GM19035 (cell line): Measurements from ENCODE around the gene TWNK.
A peak's percentile ranks its signal among the peaks of the same experiment; 100 is the strongest.
"Not testable (repeated sequence)": the region's sequence is repeated elsewhere in the genome, so short reads cannot be mapped to it uniquely, and the experiment has no call there.

Experiments
- ATAC-seq: cut with Tn5 transposase; IDR thresholded peaks from one replicate; pipeline ENCODE4 v1.9.1; 2021; ENCODE audit not compliant: unreplicated experiment

The TWNK gene

DNA sequence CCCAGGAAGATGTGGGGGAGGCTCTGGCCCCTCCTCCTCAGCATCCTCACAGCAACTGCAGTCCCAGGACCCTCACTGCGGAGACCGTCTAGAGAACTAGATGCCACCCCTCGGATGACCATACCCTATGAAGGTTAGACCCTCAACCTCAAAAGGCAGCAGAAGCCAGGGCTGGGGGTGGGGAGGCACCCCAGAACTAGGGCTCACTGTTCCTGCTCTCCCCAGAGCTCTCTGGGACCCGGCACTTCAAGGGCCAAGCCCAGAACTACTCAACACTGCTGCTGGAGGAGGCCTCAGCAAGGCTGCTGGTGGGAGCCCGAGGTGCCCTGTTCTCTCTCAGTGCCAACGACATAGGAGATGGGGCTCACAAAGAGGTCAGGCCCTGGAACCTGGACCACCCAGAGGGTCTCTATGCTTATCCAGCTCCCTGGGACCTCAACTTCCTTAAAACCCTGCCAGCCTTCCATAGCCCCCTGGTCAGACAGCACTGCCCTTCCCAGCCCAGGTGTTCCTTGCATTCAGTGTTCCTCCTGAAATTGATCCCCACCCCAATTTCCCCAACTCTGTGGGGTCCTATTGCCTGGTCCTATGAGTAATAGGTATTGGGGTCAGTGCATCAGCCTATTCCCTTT lies 14.3 kb upstream of the TWNK start:
- no peak for ATAC-seq

- not testable (repeated sequence) for ATAC-seq
Observed at GRCh38 chr10:100975397-100975796, 11.9 kb upstream of the TWNK start.

DNA sequence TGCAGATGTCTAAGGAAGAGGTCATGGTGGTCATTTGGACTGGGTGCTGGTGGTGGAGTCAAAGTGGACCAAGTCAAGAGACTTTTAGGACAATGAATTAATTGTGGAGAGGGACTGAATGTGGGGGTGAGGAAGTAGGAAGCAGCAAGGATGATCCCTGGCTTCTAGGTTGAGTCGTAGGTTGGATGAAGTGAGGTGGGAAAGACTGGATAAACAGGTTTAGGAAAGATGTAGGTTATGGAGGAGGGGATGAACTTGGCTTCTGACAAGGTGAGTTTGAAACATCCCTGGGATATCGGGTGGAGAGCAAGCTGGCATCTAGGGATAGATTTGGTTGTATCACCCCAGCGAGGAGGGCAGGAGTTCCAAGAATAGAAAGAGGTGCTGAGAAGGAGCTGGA lies 10.4 kb upstream of the TWNK start:
- ATAC-seq, result no peak

GRCh38 chr10:100977436-100977835 lies 9.9 kb upstream of the TWNK start:
- ATAC-seq, result no peak

DNA sequence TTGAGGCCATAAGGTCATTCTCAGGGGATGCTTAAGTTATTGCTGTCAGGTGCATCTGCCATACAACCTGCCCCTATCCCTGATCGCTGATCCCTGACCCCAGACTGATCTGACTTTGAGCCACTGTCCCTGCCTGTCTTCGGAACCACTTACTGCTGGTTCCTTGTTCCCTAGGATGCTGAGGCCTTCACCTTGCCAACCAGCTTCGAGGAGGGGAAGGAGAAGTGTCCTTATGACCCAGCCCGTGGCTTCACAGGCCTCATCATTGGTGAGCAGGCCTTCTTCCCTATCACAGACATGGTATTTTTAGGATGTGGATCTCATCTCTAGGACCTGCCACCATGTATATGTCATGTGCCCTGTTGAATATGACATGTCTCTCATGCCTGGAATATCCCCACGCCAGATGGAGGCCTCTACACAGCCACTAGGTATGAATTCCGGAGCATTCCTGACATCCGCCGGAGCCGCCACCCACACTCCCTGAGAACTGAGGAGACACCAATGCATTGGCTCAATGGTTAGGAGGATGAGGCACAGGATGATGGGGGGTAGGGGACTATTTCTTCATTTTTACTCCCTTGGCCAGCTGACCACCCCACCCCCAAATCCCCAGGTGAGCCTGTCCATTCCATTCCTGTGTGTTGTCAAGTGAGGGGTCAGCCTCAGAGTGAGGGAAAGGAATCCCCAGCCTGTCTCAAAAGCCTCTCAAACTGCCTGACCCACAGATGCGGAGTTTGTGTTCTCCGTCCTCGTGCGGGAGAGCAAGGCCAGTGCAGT lies 9.0 kb upstream of the TWNK start:
- ATAC-seq, result no peak

GRCh38 chr10:100978901-100979195 lies 8.5 kb upstream of the TWNK start:
- no peak for ATAC-seq

- ATAC-seq, result no peak
Observed at GRCh38 chr10:100979791-100980272, 7.5 kb upstream of the TWNK start.

DNA sequence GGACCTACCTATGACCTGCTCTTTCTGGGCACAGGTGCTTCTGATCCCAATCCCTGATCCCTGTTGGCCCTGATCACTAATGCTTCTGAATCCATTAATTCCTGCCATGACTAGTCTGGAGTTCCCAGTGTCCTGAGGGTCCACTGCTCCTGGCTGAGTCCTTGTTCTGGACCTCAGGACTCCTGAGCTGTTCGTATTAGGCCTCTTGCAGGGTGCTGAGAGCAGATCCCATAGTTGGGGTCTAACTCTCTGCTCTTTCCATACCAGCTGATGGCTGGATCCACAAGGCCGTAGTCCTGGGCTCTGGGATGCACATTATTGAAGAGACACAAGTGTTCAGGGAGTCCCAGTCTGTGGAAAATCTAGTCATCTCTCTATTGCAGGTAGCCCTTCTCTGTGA lies 7.0 kb upstream of the TWNK start:
- no peak for ATAC-seq

GRCh38 chr10:100980711-100981110 lies 6.6 kb upstream of the TWNK start:
- ATAC-seq, result no peak

DNA sequence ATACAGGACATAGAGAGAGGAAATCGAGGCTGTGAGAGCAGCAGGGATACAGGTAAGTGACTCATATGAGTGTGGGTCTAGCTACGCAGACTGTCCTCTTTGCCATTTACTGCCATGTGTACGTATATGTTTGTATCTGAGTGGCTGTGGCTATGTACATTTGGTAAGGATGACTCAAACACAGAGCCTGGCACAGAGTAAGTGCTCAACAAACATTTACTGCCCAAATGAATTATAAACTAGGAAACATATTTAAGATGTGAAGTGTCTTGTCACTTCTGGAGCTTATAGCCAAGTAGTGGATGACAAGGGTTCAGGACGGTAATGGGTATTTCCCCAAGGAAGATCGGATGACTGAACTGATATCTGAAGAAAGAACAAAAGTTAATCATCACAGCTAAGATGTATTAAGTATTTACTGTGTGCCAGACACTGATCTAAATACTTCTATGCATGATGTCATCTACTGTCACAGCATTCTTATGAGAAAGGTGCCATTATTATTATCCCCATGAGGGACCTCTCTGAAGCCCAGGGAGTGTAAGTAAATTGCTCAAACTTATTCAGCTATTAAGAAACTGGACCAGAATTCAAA lies 6.1 kb upstream of the TWNK start:
- ATAC-seq, result no peak

- ATAC-seq, result no peak
Observed at GRCh38 chr10:100982916-100983830, 4.2 kb upstream of the TWNK start.

- ATAC-seq, result no peak
Observed at GRCh38 chr10:100983868-100984671, 3.3 kb upstream of the TWNK start.

- ATAC-seq, result no peak
Observed at GRCh38 chr10:100984672-100985177, 2.6 kb upstream of the TWNK start.

DNA sequence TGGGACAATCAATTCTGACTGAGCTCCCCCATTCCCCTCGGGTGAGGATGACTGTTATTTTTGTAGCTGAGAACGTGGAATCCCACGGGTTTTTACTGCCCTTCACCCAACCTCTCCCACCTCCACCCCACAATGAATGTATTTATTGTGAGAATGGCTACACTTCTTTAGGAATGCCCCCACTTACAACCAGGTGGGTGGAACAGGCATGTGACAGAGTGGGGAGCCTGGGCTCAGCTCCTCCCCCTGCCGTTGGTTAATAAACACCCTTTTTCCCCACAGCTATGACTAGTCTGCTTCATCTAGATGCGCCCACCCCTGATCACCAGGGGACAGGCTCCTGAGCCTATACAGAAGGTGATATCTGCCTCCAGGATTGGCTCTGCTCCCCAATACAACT lies 2.0 kb upstream of the TWNK start:
- ATAC-seq, result no peak

DNA sequence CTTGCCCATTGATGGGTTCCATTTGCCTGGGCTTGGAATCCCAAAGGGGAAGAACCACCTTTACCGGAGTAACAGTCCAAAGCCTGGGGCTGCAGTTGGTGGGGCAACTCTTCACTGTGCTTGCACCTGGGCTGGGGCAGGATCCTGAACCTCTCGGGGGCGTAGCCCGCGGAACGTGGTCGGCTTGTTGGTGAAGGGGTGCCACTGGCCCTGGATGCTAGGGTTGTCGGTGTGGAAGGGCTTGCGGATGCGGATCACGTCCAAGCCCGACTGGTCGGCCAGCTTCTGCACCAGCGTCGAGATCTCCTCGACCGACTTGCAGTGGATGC lies 756 bp upstream of the TWNK start:
- no peak for ATAC-seq

GRCh38 chr10:100987685-100988049 lies 324 bp downstream of the TWNK start:
- peak; percentile 17 for ATAC-seq

GRCh38 chr10:100988166-100988565 lies 823 bp downstream of the TWNK start:
- ATAC-seq, result no peak

DNA sequence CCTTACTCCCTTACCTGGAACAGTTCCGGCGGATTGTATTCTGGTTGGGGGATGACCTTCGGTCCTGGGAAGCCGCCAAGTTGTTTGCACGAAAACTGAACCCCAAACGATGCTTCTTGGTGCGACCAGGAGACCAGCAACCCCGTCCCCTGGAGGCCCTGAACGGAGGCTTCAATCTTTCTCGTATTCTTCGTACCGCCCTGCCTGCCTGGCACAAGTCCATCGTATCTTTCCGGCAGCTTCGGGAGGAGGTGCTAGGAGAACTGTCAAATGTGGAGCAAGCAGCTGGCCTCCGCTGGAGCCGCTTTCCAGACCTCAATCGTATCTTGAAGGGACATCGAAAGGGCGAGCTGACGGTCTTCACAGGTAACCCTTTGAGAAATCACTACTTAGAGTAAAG lies 1.7 kb downstream of the TWNK start:
- no peak for ATAC-seq

DNA sequence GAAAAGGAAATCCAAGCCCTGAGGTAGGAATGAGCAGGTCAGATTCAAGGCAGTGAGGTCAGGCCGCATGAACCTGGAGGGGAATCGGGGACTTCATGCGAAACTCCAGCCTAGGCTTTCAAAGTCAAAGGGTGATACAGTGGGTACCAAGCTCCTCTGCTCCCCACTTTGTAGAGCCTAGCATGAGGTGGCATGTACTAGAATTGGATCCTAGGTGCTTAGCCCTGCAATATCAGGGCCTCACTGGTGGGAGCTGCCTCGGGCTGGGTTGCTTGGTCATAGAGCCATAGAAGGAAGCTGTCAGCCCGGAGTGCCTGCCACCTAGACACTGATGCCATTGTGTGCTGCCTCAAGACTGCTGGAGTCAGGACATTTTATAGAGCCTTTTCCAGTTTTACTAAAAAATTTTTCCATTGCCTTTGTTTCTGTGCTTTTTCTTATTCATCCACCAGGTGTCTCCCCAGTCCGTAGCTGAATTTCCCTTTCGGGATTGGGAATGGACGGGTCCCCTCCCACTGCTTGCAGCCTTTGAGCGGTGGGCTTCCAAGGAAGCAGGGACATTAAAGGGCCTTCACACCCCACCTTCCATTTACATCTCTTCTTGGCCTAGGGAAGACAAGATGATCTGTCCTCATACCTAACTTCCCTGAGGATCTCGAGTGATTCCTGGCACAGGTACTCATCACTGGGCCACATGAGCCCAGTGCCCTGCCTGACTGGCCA lies 6.8 kb downstream of the TWNK start:
- no peak for ATAC-seq

DNA sequence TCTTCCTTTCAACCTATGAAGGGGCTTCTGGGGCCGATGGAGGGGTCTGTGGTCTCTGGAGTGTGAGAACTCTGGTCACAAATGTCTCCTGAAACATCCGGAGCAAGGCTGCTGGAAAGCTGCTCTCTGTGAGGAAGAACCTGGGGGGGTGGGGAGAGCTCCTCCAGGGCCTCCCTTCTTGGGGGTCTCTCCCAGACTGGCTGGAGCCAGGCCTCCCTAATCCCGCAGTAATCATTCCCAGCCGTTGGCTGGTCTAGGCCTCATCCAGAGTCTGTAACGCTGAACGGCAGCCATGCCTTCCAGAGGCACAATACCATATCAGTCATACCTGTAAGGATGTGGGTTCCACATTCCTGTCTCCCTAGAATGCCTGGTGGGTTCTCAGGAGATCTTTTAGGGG lies 7.8 kb downstream of the TWNK start:
- ATAC-seq, result no peak
